ENCODE data around the gene TPO. TPM values are rescaled to one million over a fixed set of nuclear protein-coding genes. Genes with fewer than 3 reads are reported as not detected.

TPO gene
- total RNA-seq, 1 donor from 2014 or later: not detected

DNA sequence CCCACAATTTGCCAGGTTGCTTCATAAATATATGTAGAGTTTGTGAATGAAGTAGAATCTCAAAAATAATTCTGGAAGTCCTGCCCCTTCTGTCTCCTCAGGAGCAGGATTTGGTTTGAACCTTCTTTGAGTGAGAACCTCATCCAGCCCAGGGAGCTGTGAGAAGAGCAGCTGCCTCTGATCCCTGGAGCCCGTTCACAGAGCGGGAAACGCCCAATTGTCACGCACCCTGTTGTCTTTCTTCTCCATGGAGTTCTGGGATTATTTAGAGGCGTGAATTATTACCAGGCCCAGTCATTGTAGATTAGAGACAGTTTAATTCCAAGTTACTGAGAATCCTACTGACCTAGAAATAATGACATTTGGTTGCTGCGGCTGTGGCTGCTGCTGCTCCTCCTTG, 66.1 kb downstream of the TPO start:
- no peaks in the 10 kb centered on the region for H3K9me3 Mint-ChIP-seq
- DNase-seq (ENCODE audit: low spot score in 2 of 2, unreplicated experiment in 2 of 2): no peak
- H3K4me3 Mint-ChIP-seq: no peak overlapping the region
- H3K4me1 Mint-ChIP-seq: no peaks in the 10 kb centered on the region
- H3K27ac Mint-ChIP-seq: no peak overlapping the region
- H3K36me3 Mint-ChIP-seq: no peaks in the 10 kb centered on the region
- TF ChIP-seq, protein P1, sequence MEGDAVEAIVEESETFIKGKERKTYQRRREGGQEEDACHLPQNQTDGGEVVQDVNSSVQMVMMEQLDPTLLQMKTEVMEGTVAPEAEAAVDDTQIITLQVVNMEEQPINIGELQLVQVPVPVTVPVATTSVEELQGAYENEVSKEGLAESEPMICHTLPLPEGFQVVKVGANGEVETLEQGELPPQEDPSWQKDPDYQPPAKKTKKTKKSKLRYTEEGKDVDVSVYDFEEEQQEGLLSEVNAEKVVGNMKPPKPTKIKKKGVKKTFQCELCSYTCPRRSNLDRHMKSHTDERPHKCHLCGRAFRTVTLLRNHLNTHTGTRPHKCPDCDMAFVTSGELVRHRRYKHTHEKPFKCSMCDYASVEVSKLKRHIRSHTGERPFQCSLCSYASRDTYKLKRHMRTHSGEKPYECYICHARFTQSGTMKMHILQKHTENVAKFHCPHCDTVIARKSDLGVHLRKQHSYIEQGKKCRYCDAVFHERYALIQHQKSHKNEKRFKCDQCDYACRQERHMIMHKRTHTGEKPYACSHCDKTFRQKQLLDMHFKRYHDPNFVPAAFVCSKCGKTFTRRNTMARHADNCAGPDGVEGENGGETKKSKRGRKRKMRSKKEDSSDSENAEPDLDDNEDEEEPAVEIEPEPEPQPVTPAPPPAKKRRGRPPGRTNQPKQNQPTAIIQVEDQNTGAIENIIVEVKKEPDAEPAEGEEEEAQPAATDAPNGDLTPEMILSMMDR (IDR thresholded peaks at IDR 0.05; ENCODE audit: unreplicated experiment): no peak
- H3K27me3 Mint-ChIP-seq (ENCODE audit: low read depth): peaks cover 10% of the 10 kb centered on the region

DNA sequence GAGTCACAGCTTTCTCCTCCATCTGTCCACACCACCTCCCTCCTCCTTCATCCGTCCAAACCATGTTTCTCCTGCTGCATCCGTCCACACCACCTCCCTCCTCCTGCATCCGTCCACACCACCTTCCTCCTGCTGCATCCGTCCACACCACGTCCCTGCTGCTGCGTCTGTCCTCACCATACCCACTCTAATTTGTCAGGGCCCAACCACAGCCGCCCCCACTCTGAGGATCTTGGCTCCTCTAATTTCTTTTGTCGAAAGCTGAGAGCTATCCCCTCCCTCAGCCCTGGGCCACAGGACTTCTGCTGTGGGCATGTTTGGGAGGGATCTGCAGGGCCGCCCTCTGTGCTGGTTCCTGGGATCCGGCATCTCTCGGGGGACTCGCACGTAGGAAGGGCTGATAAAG, 67.4 kb downstream of the TPO start:
- DNase-seq (ENCODE audit: low spot score in 2 of 2, unreplicated experiment in 2 of 2): no peak
- Mint-ChIP-seq H3K4me1 (no peaks in the 10 kb centered on the region), H3K36me3 (no peaks in the 10 kb centered on the region), H3K4me3 (no peak overlapping the region), H3K27me3 (ENCODE audit: low read depth) (peaks cover 10% of the 10 kb centered on the region), H3K27ac (no peak overlapping the region), H3K9me3 (peaks cover 3% of the 10 kb centered on the region)
- TF ChIP-seq, protein P1 (IDR thresholded peaks at IDR 0.05; ENCODE audit: unreplicated experiment): no peak

DNA sequence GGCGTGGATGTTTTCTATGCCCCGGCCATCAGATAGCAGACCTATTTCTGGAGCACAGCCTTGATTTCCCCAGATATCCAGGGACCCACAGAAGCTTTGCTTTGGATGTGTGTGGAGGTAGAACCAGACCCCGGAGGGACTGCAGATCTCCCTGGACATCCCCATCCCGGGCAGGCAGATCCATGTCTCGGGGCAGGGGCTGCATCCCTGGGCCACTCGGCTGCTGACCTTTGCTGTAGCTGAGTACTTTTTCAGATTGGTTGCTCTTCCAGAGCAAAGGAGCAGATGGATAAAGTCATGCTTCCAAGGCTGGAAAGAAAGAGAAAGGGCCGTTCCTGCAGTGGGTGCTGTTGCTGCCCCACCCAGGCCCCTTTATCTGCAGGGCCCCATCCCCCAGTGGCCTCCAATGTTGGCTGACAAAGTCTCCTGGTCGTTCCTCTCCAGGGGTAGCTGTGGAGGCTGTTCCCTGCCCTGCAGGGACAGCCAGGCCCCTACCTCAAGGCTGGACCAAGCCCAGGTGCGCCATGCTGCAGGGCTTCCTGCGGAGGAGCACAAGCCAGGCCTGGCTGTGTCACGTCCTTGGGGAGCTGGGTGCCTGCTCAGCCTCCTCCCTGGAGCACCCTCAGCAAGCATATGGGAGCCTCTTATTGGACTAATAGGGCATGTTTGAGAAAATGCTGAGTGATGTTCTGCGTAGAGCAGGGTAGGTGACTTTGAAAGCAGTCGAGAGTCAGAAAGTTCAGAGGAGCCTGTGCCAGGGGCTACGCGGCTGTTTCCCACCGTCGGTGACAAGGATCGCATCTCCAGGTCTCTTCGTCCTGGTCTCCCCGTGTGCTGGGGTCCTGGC, 68.4 kb downstream of the TPO start:
- Mint-ChIP-seq H3K4me3 (no peak overlapping the region), H3K27ac (no peak overlapping the region), H3K36me3 (no peaks in the 10 kb centered on the region), H3K4me1 (no peaks in the 10 kb centered on the region), H3K27me3 (ENCODE audit: low read depth) (peaks cover 10% of the 10 kb centered on the region), H3K9me3 (peaks cover 6% of the 10 kb centered on the region)
- DNase-seq (ENCODE audit: low spot score in 2 of 2, unreplicated experiment in 2 of 2): no peak
- TF ChIP-seq, protein P1 (IDR thresholded peaks at IDR 0.05; ENCODE audit: unreplicated experiment): no peak

DNA sequence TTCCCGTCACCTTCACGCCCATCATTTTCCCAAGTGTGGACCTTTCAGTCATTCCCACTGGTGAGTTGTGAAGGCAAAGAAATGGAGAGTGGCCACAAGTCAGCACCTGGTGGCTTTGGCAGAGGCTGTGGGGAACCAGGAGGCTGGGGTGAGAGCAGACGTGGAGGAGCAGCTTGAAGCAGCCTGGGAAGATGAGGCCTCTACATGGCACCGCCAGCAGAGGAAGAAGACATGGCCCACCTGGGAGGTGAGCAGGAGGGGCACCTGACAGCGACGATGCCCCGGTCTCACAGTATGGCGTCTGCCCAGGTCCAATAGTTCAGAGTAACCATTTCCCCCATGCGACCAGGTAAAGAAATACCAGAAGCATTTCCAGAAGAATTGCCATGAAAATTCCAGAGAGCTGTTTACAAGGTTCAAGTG, 69.0 kb downstream of the TPO start:
- no peaks in the 10 kb centered on the region for H3K4me1 Mint-ChIP-seq
- DNase-seq (ENCODE audit: low spot score in 2 of 2, unreplicated experiment in 2 of 2): no peak
- peaks cover 6% of the 10 kb centered on the region for H3K9me3 Mint-ChIP-seq
- H3K36me3 Mint-ChIP-seq: no peaks in the 10 kb centered on the region
- no peak overlapping the region for H3K4me3 Mint-ChIP-seq
- no peak overlapping the region for H3K27ac Mint-ChIP-seq
- H3K27me3 Mint-ChIP-seq (ENCODE audit: low read depth): peaks cover 10% of the 10 kb centered on the region
- TF ChIP-seq, protein P1 (IDR thresholded peaks at IDR 0.05; ENCODE audit: unreplicated experiment): no peak

DNA sequence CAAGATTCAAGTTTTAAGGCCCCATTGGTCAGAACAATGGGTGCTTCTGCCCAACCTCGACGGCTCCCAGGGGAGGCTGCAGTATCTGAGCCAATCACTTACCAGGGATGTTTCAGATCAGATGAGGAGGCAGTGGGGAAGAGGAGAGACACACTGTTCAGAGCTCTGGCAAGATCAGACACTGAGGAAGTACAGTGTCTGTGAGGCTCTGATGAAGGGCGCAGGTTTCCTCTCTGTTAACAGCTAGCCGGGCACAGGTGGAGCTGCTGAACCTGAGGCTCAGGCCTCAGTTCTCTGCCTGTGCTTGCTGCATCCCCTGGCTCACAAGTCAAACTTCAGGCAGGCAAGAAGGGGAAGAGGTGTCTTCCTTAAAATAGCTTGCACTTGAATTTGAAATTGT, 69.7 kb downstream of the TPO start:
- H3K27me3 Mint-ChIP-seq (ENCODE audit: low read depth): peaks cover 10% of the 10 kb centered on the region
- TF ChIP-seq, protein P1 (IDR thresholded peaks at IDR 0.05; ENCODE audit: unreplicated experiment): no peak
- H3K27ac Mint-ChIP-seq: no peak overlapping the region
- peaks cover 6% of the 10 kb centered on the region for H3K9me3 Mint-ChIP-seq
- H3K4me3 Mint-ChIP-seq: no peak overlapping the region
- no peak for DNase-seq (ENCODE audit: low spot score in 2 of 2, unreplicated experiment in 2 of 2)
- no peaks in the 10 kb centered on the region for H3K36me3 Mint-ChIP-seq
- H3K4me1 Mint-ChIP-seq: no peaks in the 10 kb centered on the region
